Breast epithelium (tissue), 4 donors: ENCODE data around the gene PRKCD. TPM values are rescaled to one million over a fixed set of nuclear protein-coding genes. Genes with fewer than 3 reads are reported as not detected.

Experiments used
- DNase-seq, 2 donors: peaks; one replicate each; pipeline ENCODE4 v3.0.0-alpha.2; 2019; ENCODE audit warnings: low spot score in 2 of 2
- H3K27ac ChIP-seq, 2 donors: fragments of 200-600 bp; sonication (generic) in 1 of 2; one replicate each; pipeline ENCODE4 v1.5.1; 2016 to 2019; ENCODE audit warnings: mild to moderate bottlenecking in 1 of 2
- H3K27me3 ChIP-seq, 2 donors: fragments of 200-600 bp; sonication (generic) in 1 of 2; one replicate each; pipeline versions ENCODE4 v1.5.1 to v1.6.0; 2017 to 2019; ENCODE audit warnings: control low read depth in 1 of 2, mild to moderate bottlenecking in 1 of 2
- H3K36me3 ChIP-seq: fragments of 200-600 bp; one replicate; pipeline ENCODE4 v1.5.1; 2019
- H3K4me1 ChIP-seq, 2 donors: fragments of 200-600 bp; sonication (generic); one replicate each; pipeline ENCODE4 v1.5.1; 2016 to 2019; ENCODE audit warnings: control low read depth in 1 of 2
- H3K4me3 ChIP-seq, 3 donors: fragments of 200-600 bp; sonication (generic); 1 replicate in 2 of 3; 2 replicates in 1 of 3; pipeline ENCODE4 v1.5.1; 2016 to 2019; ENCODE audit warnings: mild to moderate bottlenecking in 3 of 3, moderate library complexity in 2 of 3
- H3K9me3 ChIP-seq, 2 donors: fragments of 200-600 bp; sonication (generic) in 1 of 2; one replicate each; pipeline ENCODE4 v1.5.1; 2016 to 2019; ENCODE audit warnings: control low read depth in 1 of 2
- POLR2A ChIP-seq: fragments of 450-650 bp; IDR thresholded peaks from one replicate; pipeline ENCODE4 v1.6.1; 2016; ENCODE audit warnings: antibody characterized with exemption, mild to moderate bottlenecking, moderate library complexity
- POLR2AphosphoS5 ChIP-seq, 3 donors: sonication (generic); formaldehyde crosslinking; IDR thresholded peaks; one replicate each; pipeline ENCODE4 v1.6.1; 2017; ENCODE audit warnings: antibody characterized with exemption in 3 of 3
- intact Hi-C: fragments of 100-400 bp; cut with DNase I; formaldehyde crosslinking; loops from one replicate; pipeline ENCODE4 v1.15.1; 2023; ENCODE audit warnings: low total_unique reads
- total RNA-seq, 3 donors: library from RNA; depleted of rRNA; stranded (reverse); fragments of >200 nt; gene quantifications; one replicate each; pipeline ENCODE4 v1.1.0, GENCODE V29; 2016
- TF ChIP-seq, protein P1 (sequence below), 3 donors: fragments of 450-650 bp; IDR thresholded peaks; one replicate each; pipeline ENCODE4 v1.5.1; 2016 to 2017; ENCODE audit warnings: antibody characterized with exemption in 3 of 3, mild to moderate bottlenecking in 3 of 3, moderate library complexity in 3 of 3

Gene PRKCD
- total RNA-seq, 3 donors from 2014 or later = 14.0 to 36.8 (median 15.1) TPM

GRCh38 chr3:53216723-53217122, 55.7 kb downstream of the PRKCD start:
- no peak overlapping the region for H3K27ac ChIP-seq
- intact Hi-C loops = no loop called here
- H3K36me3 ChIP-seq = no peaks in the 10 kb centered on the region
- no peak overlapping the region for H3K4me3 ChIP-seq
- TF ChIP-seq, protein P1, sequence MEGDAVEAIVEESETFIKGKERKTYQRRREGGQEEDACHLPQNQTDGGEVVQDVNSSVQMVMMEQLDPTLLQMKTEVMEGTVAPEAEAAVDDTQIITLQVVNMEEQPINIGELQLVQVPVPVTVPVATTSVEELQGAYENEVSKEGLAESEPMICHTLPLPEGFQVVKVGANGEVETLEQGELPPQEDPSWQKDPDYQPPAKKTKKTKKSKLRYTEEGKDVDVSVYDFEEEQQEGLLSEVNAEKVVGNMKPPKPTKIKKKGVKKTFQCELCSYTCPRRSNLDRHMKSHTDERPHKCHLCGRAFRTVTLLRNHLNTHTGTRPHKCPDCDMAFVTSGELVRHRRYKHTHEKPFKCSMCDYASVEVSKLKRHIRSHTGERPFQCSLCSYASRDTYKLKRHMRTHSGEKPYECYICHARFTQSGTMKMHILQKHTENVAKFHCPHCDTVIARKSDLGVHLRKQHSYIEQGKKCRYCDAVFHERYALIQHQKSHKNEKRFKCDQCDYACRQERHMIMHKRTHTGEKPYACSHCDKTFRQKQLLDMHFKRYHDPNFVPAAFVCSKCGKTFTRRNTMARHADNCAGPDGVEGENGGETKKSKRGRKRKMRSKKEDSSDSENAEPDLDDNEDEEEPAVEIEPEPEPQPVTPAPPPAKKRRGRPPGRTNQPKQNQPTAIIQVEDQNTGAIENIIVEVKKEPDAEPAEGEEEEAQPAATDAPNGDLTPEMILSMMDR (IDR thresholded peaks at IDR 0.05) = no peak
- TF ChIP-seq POLR2A (no peak), POLR2AphosphoS5 (IDR thresholded peaks at IDR 0.05) (no peak)
- H3K9me3 ChIP-seq = no peaks in the 10 kb centered on the region
- H3K4me1 ChIP-seq = no peaks in the 10 kb centered on the region
- DNase-seq = no peak
- no peaks in the 10 kb centered on the region for H3K27me3 ChIP-seq

DNA sequence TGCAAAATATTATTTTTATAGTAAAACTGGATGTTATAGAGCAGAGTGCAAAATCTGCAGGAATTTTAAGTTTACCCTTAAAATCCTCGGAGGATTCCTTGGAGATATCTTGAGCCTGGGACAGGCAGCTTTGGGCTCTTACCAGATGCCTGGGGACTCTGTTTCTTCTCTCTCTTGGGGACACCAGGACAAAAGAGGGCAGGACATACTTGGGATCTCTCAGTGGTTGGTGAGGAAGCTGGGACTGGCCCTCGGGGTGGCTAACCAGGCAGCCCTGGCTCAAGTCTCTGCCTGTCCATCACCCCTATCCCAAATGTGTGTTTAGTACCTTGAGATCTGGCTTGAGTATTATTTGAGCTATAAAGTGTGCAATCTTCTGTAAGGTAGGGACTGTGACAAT, 56.2 kb downstream of the PRKCD start:
- no peak for TF ChIP-seq POLR2AphosphoS5 (IDR thresholded peaks at IDR 0.05)
- TF ChIP-seq, protein P1 (IDR thresholded peaks at IDR 0.05) = no peak
- TF ChIP-seq POLR2A = no peak
- no peak for DNase-seq
- no peaks in the 10 kb centered on the region for H3K36me3 ChIP-seq
- intact Hi-C loops = no loop called here
- H3K27ac ChIP-seq = no peak overlapping the region
- H3K9me3 ChIP-seq = no peaks in the 10 kb centered on the region
- no peak overlapping the region for H3K4me3 ChIP-seq
- H3K4me1 ChIP-seq = no peaks in the 10 kb centered on the region
- H3K27me3 ChIP-seq = no peaks in the 10 kb centered on the region

DNA sequence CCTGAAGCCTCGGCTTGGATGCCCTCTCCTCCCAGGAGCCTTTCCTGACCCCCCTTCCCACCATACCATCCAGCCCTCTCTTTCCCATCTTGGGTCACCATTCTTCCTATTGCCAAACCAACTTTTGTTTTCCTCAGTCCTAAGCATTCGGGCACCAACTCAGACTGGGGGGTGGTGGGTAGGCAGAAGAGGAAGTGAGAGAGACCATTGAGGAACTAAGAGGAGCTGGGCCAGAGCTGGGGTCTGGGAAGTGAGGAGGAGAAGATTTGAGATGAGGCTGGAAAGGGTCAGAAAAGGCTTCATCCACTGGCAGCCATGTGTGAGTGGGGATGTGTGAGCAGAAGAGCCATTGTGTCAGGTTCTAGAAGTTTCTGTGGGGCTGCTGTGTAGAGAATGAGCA, 57.1 kb downstream of the PRKCD start:
- Histone ChIP-seq H3K27me3 (no peaks in the 10 kb centered on the region), H3K4me3 (no peak overlapping the region), H3K36me3 (no peaks in the 10 kb centered on the region), H3K9me3 (no peaks in the 10 kb centered on the region), H3K27ac (no peak overlapping the region), H3K4me1 (no peaks in the 10 kb centered on the region)
- TF ChIP-seq POLR2A (no peak), POLR2AphosphoS5 (IDR thresholded peaks at IDR 0.05) (no peak)
- TF ChIP-seq, protein P1 (IDR thresholded peaks at IDR 0.05) = no peak
- intact Hi-C loops = no loop called here
- no peak for DNase-seq

- Histone ChIP-seq H3K27ac (no peak overlapping the region), H3K4me1 (no peaks in the 10 kb centered on the region), H3K27me3 (no peaks in the 10 kb centered on the region), H3K36me3 (no peaks in the 10 kb centered on the region), H3K9me3 (no peaks in the 10 kb centered on the region), H3K4me3 (no peak overlapping the region)
- intact Hi-C loops = no loop called here
- peak; percentile 55 to 81 for DNase-seq
- TF ChIP-seq, protein P1 (IDR thresholded peaks at IDR 0.05) = peak; percentile 45 to 81 (median 77)
- TF ChIP-seq POLR2A = no peak
Measured at GRCh38 chr3:53219895-53220483, 59.0 kb downstream of the PRKCD start.

DNA sequence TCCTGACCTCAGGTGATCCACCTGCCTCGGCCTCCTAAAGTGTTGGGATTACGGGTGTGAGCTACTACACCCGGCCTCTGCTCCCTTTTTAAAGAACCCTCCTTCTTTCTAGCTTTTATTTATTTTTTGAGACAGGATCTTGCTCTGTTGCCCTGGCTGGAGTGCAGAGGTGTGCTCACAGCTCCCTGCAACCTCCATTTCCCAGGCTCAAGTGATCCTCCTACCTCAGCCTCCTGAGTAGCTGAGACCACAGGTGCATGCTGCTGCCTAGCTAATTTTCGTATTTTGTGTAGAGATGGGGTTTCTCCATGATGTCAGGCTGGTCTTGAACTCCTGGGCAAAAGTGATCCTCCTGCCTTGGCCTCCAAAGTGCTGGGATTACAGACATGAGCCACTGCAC, 60.3 kb downstream of the PRKCD start:
- H3K4me1 ChIP-seq = no peaks in the 10 kb centered on the region
- no peak overlapping the region for H3K27ac ChIP-seq
- no peak for DNase-seq
- intact Hi-C loops = no loop called here
- no peaks in the 10 kb centered on the region for H3K27me3 ChIP-seq
- H3K36me3 ChIP-seq = peaks cover under 1% of the 10 kb centered on the region
- H3K9me3 ChIP-seq = no peaks in the 10 kb centered on the region
- TF ChIP-seq POLR2AphosphoS5 (IDR thresholded peaks at IDR 0.05) (no peak), POLR2A (no peak)
- TF ChIP-seq, protein P1 (IDR thresholded peaks at IDR 0.05) = no peak
- no peak overlapping the region for H3K4me3 ChIP-seq
